Smooth muscle cell (in vitro differentiated cells): ENCODE results near the gene NFE2L2. TPM values are rescaled to one million over a fixed set of nuclear protein-coding genes. Genes with fewer than 3 reads are reported as not detected.
A peak's percentile ranks its signal among the peaks of the same experiment; 100 is the strongest.
"Not testable (repeated sequence)": the region's sequence is repeated elsewhere in the genome, so short reads cannot be mapped to it uniquely, and the experiment has no call there.

Experiments used
- DNase-seq: peaks from one replicate; lab custom pipeline; 2025; ENCODE audit not compliant: unreplicated experiment; lab: John Stamatoyannopoulos, UW
- H2AFZ ChIP-seq: fragments of 200-600 bp; sonication (generic); 2 replicates; pipeline ENCODE4 v1.6.0; 2016; ENCODE audit warnings: antibody characterized with exemption, low read depth, mild to moderate bottlenecking
- H3F3A ChIP-seq: fragments of 200-600 bp; sonication (generic); 2 replicates; pipeline ENCODE4 v1.6.0; 2017; ENCODE audit warnings: antibody characterized with exemption, low read depth
- H3K27ac ChIP-seq: fragments of 200-600 bp; sonication (generic); 2 replicates; pipeline ENCODE4 v1.5.1; 2016; ENCODE audit warnings: low read depth, mild to moderate bottlenecking
- H3K27me3 ChIP-seq: fragments of 200-600 bp; sonication (generic); 2 replicates; pipeline ENCODE4 v1.6.1; 2016; ENCODE audit warnings: low read depth, mild to moderate bottlenecking
- H3K36me3 ChIP-seq: fragments of 200-600 bp; sonication (generic); 2 replicates; pipeline ENCODE4 v1.5.1; 2016; ENCODE audit warnings: low read depth
- H3K4me1 ChIP-seq: fragments of 200-600 bp; sonication (generic); 2 replicates; pipeline ENCODE4 v1.5.1; 2016; ENCODE audit warnings: low read depth
- H3K4me2 ChIP-seq: fragments of 200-600 bp; sonication (generic); 2 replicates; pipeline ENCODE4 v1.6.0; 2016; ENCODE audit warnings: mild to moderate bottlenecking
- H3K4me3 ChIP-seq: fragments of 200-600 bp; sonication (generic); 2 replicates; pipeline ENCODE4 v1.5.1; 2016; ENCODE audit warnings: mild to moderate bottlenecking
- H3K79me2 ChIP-seq: fragments of 200-600 bp; sonication (generic); 2 replicates; pipeline ENCODE4 v1.6.0; 2016; ENCODE audit warnings: low read depth, mild to moderate bottlenecking
- H3K9ac ChIP-seq: fragments of 200-600 bp; sonication (generic); 2 replicates; pipeline ENCODE4 v1.6.0; 2016; ENCODE audit warnings: low read depth
- H3K9me3 ChIP-seq: fragments of 200-600 bp; sonication (generic); replicated peaks from 2 replicates; pipeline ENCODE4 v1.5.1; 2016; ENCODE audit warnings: low read depth
- H4K20me1 ChIP-seq: fragments of 200-600 bp; sonication (generic); 2 replicates; pipeline ENCODE4 v1.6.0; 2016; ENCODE audit warnings: low read depth
- CTCF ChIP-seq: fragments of 200-600 bp; sonication (generic); IDR thresholded peaks from 2 replicates; pipeline ENCODE4 v1.5.1; 2017; ENCODE audit warnings: borderline replicate concordance, mild to moderate bottlenecking, antibody characterized with exemption; ENCODE audit not compliant: insufficient read depth, poor library complexity, severe bottlenecking
- WGBS: methylation state at CpG from one replicate; pipeline ENCODE4 v1.1.7; 2016; ENCODE audit warnings: low lambda C conversion rate; 5-methylcytosine and 5-hydroxymethylcytosine counted together
- polyA plus RNA-seq: library from polyadenylated mRNA; unstranded; fragments of >200 nt; fragmentation: Nextera tagmentation; extraction: Ambion mirVana; gene quantifications from 2 replicates; pipeline ENCODE4 v1.2.1, GENCODE V29; 2016
- total RNA-seq: library from RNA; depleted of rRNA; stranded (reverse); fragments of >200 nt; gene quantifications from 2 replicates; pipeline ENCODE4 v1.2.3, GENCODE V29; 2014

The NFE2L2 gene
- total and polyA plus RNA-seq, 2 experiments from 2014 or later = 64.4 to 118 TPM

DNA sequence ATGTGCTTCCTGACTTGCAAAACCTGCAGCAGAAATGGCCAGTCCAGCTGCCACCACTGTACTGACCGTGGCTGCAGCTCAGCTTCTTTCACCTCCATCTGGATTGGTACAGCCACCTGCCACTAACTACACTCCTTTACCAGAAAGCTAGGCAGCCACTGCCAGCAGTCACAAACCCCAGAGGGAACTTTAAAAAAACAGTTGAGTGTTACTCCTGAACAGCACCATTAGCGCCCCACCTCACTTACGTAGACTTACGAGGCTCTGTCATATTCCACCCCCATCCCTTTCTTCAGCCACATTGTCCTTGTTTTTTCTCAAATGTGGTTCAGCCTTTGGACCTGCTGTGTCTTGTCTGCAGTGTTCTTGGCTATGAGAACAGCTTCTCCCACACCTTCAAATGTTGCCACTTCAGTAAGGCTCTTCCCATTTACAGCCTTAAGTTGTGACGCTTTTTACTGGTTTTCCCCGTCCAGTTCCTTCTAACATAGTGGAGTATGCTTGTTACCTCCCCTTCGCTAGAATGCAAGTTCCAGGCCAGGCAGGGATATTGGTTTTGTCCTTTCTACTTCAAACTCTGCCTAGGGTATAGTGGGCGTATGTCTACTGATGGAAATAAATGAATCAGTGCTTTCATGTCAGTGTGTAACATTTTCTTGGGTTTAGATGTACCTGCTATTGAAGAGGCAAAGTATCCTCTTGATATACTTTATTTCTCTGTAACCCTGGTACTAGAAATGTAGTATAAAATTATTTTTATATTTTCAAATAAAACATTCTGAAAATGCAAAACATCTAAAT lies 34.9 kb downstream of the NFE2L2 start:
- Histone ChIP-seq H3K4me3 (no peak overlapping the region), H3F3A (peaks cover 47% of the 10 kb centered on the region), H3K36me3 (peaks cover 11% of the 10 kb centered on the region), H3K9me3 (no peaks in the 10 kb centered on the region), H3K4me2 (no peak overlapping the region), H3K79me2 (peaks cover 40% of the 10 kb centered on the region), H3K27ac (peak overlapping the region; percentile 53), H4K20me1 (peaks cover 51% of the 10 kb centered on the region), H3K27me3 (no peaks in the 10 kb centered on the region), H2AFZ (no peak overlapping the region), H3K4me1 (no peaks in the 10 kb centered on the region), H3K9ac (no peak overlapping the region)
- WGBS = 94% methylated on average over 8 of the region's 8 CpGs
- TF ChIP-seq CTCF = no peak
- DNase-seq = no peak

DNA sequence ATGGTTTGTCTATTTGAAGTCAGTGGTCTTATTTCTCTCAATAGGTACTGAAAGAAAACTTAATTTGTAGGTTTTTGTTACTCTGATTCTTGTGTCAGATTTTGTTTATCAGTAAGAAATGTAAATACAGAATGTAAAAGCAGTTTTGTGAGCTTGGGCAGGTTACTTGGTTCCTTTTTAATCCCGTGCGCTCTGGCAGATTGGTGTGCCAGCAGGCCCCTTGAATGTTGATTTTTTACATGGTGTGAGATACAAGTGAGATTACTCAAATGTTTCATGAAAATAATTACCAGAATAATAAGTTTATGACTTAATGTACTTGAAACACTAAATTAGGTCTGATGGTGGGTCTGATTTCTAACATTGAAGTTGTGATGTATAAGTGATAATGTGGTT lies 38.6 kb downstream of the NFE2L2 start:
- H3K27me3 ChIP-seq = no peaks in the 10 kb centered on the region
- DNase-seq = no peak
- peaks cover 44% of the 10 kb centered on the region for H4K20me1 ChIP-seq
- WGBS = 82% methylated on average over 2 of the region's 2 CpGs
- no peak overlapping the region for H2AFZ ChIP-seq
- H3K79me2 ChIP-seq = peaks cover 22% of the 10 kb centered on the region
- no peaks in the 10 kb centered on the region for H3K4me1 ChIP-seq
- H3F3A ChIP-seq = peaks cover 47% of the 10 kb centered on the region
- H3K36me3 ChIP-seq = peaks cover 8% of the 10 kb centered on the region
- H3K4me2 ChIP-seq = no peak overlapping the region
- H3K27ac ChIP-seq = peak overlapping the region; percentile 20
- H3K4me3 ChIP-seq = no peak overlapping the region
- TF ChIP-seq CTCF = no peak
- H3K9me3 ChIP-seq = no peaks in the 10 kb centered on the region
- H3K9ac ChIP-seq = no peak overlapping the region

GRCh38 chr2:177223436-177223835 lies 41.1 kb downstream of the NFE2L2 start:
- DNase-seq, H3K27me3 ChIP-seq: not testable (repeated sequence)
- peaks cover 33% of the 10 kb centered on the region for H3K79me2 ChIP-seq

GRCh38 chr2:177221970-177222369 lies 42.6 kb downstream of the NFE2L2 start:
- TF ChIP-seq CTCF = no peak
- Histone ChIP-seq H3K36me3 (peaks cover 35% of the 10 kb centered on the region), H3K9me3 (no peaks in the 10 kb centered on the region), H3K27ac (peak overlapping the region; percentile 57), H3K4me3 (no peak overlapping the region), H3K9ac (no peak overlapping the region), H3K4me2 (no peak overlapping the region), H3K79me2 (peaks cover 48% of the 10 kb centered on the region), H4K20me1 (peaks cover 75% of the 10 kb centered on the region), H3F3A (peaks cover 49% of the 10 kb centered on the region), H3K27me3 (no peaks in the 10 kb centered on the region), H2AFZ (no peak overlapping the region), H3K4me1 (no peaks in the 10 kb centered on the region)
- WGBS = 96% methylated on average over 3 of the region's 3 CpGs
- DNase-seq = no peak

More at GRCh38 chr2:177223436-177223835, 41.1 kb downstream of the NFE2L2 start:
- not testable (repeated sequence) for H3K4me2 ChIP-seq, H3K4me1 ChIP-seq, H3K9me3 ChIP-seq, H3K4me3 ChIP-seq, H2AFZ ChIP-seq, H3K9ac ChIP-seq
- H3F3A ChIP-seq = peaks cover 38% of the 10 kb centered on the region
- peaks cover 23% of the 10 kb centered on the region for H3K36me3 ChIP-seq
- peaks cover 60% of the 10 kb centered on the region for H4K20me1 ChIP-seq
- peak overlapping the region; percentile 40 for H3K27ac ChIP-seq
